Thyroid gland (tissue), 4 donors: ENCODE results near the gene S1PR4.
A peak's percentile ranks its signal among the peaks of the same experiment; 100 is the strongest.

ENCODE experiments used
- CTCF ChIP-seq, 6 experiments: fragments of 200-600 bp in 3 of 6; fragments of 450-650 bp in 3 of 6; sonication (generic) in 3 of 6; IDR thresholded peaks; one replicate each; pipeline ENCODE4 v1.5.1; 2016 to 2019; ENCODE audit warnings: antibody characterized with exemption in 6 of 6, mild to moderate bottlenecking in 2 of 6, inconsistent platforms in 1 of 6, moderate library complexity in 1 of 6
- POLR2A ChIP-seq, 2 donors: fragments of 450-650 bp; IDR thresholded peaks; one replicate each; pipeline ENCODE4 v1.6.1; 2017; ENCODE audit warnings: antibody characterized with exemption in 2 of 2, mild to moderate bottlenecking in 2 of 2, moderate library complexity in 1 of 2

GRCh38 chr19:3210347-3211017 is 31.9 kb downstream of the S1PR4 start:
- TF ChIP-seq CTCF (IDR thresholded peaks at IDR 0.05) = peak in 4 of 6 experiments; percentile 46 to 64 (median 55)
- no peak for TF ChIP-seq POLR2A (IDR thresholded peaks at IDR 0.05)
